Thyroid gland (tissue), 4 donors: Measurements from ENCODE around the gene DGKK.

Experiments
- POLR2A ChIP-seq, 2 donors: fragments of 450-650 bp; IDR thresholded peaks; one replicate each; pipeline ENCODE4 v1.6.1; 2017; ENCODE audit warnings: antibody characterized with exemption in 2 of 2, mild to moderate bottlenecking in 2 of 2, moderate library complexity in 1 of 2
- TF ChIP-seq, protein P1 (sequence below), 6 experiments: fragments of 200-600 bp in 3 of 6; fragments of 450-650 bp in 3 of 6; sonication (generic) in 3 of 6; IDR thresholded peaks; one replicate each; pipeline ENCODE4 v1.5.1; 2016 to 2019; ENCODE audit warnings: antibody characterized with exemption in 6 of 6, mild to moderate bottlenecking in 2 of 6, inconsistent platforms in 1 of 6, moderate library complexity in 1 of 6

GRCh38 chrX:50483283-50483682, 12.7 kb upstream of the DGKK start:
- TF ChIP-seq, protein P1, sequence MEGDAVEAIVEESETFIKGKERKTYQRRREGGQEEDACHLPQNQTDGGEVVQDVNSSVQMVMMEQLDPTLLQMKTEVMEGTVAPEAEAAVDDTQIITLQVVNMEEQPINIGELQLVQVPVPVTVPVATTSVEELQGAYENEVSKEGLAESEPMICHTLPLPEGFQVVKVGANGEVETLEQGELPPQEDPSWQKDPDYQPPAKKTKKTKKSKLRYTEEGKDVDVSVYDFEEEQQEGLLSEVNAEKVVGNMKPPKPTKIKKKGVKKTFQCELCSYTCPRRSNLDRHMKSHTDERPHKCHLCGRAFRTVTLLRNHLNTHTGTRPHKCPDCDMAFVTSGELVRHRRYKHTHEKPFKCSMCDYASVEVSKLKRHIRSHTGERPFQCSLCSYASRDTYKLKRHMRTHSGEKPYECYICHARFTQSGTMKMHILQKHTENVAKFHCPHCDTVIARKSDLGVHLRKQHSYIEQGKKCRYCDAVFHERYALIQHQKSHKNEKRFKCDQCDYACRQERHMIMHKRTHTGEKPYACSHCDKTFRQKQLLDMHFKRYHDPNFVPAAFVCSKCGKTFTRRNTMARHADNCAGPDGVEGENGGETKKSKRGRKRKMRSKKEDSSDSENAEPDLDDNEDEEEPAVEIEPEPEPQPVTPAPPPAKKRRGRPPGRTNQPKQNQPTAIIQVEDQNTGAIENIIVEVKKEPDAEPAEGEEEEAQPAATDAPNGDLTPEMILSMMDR (IDR thresholded peaks at IDR 0.05), result no peak
- no peak for TF ChIP-seq POLR2A (IDR thresholded peaks at IDR 0.05)
